Spleen (tissue), 7 donors: ENCODE measurements around the gene MACROD2.

Source experiments
- POLR2A ChIP-seq, 3 donors: fragments of 450-650 bp; IDR thresholded peaks; one replicate each; pipeline ENCODE4 v1.5.1; 2017; ENCODE audit warnings: antibody characterized with exemption in 3 of 3, mild to moderate bottlenecking in 1 of 3
- POLR2AphosphoS5 ChIP-seq, 3 donors: sonication (generic); formaldehyde crosslinking; IDR thresholded peaks; one replicate each; pipeline ENCODE4 v1.5.1; 2017; ENCODE audit warnings: antibody characterized with exemption in 3 of 3
- TF ChIP-seq, protein P1 (sequence below), 11 experiments: fragments of 200-600 bp in 7 of 11; fragments of 450-650 bp in 4 of 11; sonication (generic) in 4 of 11; IDR thresholded peaks in 8 of 11; conservative IDR thresholded peaks in 3 of 11; 1 replicate in 7 of 11; 2 replicates in 4 of 11; pipeline versions ENCODE4 v1.4.0 to v1.8.0; 2016 to 2021; ENCODE audit warnings: antibody characterized with exemption in 11 of 11, inconsistent platforms in 4 of 11, mild to moderate bottlenecking in 1 of 11
- donor health status: DM: no; HTN: no; CAD: no; lungs with moderate emphysema.
- donor health status: DM: no; HTN: no; CAD: no.
- donor health status: DM: no; HTN: no; CAD: no.

DNA sequence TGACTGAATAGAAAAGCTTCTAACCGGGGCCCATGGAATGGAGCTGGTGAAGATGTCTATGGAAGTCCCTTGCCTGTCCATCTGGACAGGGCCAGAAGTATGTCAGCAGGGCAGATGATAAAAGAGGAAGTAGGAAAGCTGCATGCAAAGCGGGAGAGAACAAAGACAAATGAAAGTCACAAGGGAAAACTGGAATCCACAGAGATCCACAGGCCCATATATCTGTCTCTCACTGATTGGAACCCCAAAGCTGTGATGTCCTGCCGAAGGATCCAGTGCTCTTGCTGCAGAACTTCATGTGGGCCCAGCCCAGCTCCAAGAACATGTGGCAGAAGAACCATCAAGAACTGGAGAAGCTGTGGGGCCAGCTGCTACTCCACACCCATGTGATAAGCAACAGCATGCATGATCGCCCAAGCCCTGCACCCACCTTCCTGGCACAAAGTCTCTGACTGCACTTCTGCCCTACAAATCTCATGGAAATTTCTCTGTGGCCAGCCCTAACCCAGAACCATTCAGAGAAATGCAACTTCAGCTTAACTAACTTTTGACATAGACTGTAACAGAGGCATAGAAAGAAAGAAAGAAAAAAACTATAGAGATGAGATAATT lies 1862.0 kb downstream of the MACROD2 start:
- no peak for TF ChIP-seq POLR2AphosphoS5 (IDR thresholded peaks at IDR 0.05)
- TF ChIP-seq, protein P1, sequence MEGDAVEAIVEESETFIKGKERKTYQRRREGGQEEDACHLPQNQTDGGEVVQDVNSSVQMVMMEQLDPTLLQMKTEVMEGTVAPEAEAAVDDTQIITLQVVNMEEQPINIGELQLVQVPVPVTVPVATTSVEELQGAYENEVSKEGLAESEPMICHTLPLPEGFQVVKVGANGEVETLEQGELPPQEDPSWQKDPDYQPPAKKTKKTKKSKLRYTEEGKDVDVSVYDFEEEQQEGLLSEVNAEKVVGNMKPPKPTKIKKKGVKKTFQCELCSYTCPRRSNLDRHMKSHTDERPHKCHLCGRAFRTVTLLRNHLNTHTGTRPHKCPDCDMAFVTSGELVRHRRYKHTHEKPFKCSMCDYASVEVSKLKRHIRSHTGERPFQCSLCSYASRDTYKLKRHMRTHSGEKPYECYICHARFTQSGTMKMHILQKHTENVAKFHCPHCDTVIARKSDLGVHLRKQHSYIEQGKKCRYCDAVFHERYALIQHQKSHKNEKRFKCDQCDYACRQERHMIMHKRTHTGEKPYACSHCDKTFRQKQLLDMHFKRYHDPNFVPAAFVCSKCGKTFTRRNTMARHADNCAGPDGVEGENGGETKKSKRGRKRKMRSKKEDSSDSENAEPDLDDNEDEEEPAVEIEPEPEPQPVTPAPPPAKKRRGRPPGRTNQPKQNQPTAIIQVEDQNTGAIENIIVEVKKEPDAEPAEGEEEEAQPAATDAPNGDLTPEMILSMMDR (IDR thresholded peaks at IDR 0.05 in 8 of 11, conservative IDR thresholded peaks at IDR 0.05 in 3 of 11) = no peak
- no peak for TF ChIP-seq POLR2A (IDR thresholded peaks at IDR 0.05)
